ENCODE measurements around the gene TMEM131L.

Gene TMEM131L

DNA sequence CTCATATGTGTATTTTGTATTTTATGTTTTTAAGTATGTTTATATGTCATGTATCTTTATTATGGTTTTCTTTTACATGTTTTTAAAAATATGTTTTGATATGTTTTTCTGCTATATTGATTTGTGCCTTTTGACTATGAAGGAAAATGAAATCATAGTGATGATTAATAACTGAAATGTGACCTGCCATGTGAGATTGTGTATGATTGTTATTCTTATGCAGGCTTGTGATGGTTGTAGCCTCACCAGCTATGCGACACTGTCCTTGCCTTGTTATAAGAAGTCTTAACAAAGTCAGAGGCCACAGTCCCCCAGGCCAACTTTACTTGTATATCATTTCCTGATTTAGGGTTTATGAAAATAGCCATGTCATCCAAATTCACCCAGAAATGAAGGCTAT, 83.2 kb downstream of the TMEM131L start:
- Histone ChIP-seq H3K27me3 (replicated peaks; ENCODE audit: control insufficient read depth, insufficient read depth, low read length) (no peaks in the 10 kb centered on the region), H3K36me3 (ENCODE audit: control insufficient read depth, insufficient read depth, low read length) (peaks cover 5% of the 10 kb centered on the region), H3K4me3 (replicated peaks; ENCODE audit: low read depth, low read length) (no peak overlapping the region)
- no peak for DNase-seq (ENCODE audit: extremely low read depth, insufficient read length)
- TF ChIP-seq, protein P1, sequence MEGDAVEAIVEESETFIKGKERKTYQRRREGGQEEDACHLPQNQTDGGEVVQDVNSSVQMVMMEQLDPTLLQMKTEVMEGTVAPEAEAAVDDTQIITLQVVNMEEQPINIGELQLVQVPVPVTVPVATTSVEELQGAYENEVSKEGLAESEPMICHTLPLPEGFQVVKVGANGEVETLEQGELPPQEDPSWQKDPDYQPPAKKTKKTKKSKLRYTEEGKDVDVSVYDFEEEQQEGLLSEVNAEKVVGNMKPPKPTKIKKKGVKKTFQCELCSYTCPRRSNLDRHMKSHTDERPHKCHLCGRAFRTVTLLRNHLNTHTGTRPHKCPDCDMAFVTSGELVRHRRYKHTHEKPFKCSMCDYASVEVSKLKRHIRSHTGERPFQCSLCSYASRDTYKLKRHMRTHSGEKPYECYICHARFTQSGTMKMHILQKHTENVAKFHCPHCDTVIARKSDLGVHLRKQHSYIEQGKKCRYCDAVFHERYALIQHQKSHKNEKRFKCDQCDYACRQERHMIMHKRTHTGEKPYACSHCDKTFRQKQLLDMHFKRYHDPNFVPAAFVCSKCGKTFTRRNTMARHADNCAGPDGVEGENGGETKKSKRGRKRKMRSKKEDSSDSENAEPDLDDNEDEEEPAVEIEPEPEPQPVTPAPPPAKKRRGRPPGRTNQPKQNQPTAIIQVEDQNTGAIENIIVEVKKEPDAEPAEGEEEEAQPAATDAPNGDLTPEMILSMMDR (IDR thresholded peaks at IDR 0.05; ENCODE audit: insufficient read depth, low read length, poor library complexity, severe bottlenecking): no peak

DNA sequence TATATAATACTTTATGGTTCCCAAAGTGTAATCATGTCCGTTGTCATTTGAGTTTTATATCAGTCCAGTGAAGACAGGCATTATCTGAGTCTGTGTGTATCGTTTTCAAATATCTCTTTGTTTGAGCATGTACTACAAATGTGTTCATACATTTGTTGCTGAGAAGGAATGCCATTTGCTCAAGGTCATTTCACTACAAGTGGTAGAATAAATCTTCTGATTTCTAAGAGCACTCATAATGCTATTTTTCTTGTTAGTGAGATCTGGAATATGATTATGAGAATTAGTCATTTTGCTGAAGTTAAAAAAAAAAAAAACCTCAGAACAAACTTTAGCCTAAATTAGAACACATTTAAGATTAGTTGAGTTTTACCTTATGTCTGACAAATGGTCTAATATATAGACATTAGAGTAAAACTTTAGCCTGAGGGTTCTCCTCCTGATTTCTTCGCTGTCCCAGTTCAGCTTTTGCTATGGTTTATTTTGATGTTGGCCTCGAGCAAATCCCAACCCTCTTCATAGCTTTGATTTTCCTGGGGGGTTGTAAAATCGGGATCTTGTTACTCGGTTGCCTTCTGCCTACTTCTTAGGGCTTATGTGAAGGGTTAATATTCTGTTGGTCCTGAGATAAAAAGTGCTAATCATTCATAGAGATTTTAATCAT, 87.1 kb downstream of the TMEM131L start:
- Histone ChIP-seq H3K36me3 (ENCODE audit: control insufficient read depth, insufficient read depth, low read length) (peaks cover 13% of the 10 kb centered on the region), H3K4me3 (replicated peaks; ENCODE audit: low read depth, low read length) (no peak overlapping the region)

DNA sequence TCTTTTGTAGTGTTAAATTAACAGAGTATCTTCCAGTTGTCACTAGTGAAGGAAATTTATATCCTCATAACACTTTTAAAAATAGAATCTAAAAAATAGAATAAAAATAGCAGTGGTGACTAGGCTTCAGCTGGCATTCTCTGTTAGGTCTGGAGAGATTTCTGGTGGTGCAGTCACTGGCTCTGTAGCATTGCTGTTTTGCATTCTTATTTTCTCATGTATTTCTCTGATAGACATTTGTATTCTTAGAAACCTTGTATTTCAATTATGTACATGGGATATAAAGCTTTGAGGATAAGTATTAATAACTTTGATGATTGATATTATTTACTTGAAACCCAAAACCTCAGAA, 87.6 kb downstream of the TMEM131L start:
- no peak for DNase-seq (ENCODE audit: extremely low read depth, insufficient read length)
- H3K4me3 ChIP-seq (replicated peaks; ENCODE audit: low read depth, low read length): no peak overlapping the region
- TF ChIP-seq, protein P1 (IDR thresholded peaks at IDR 0.05; ENCODE audit: insufficient read depth, low read length, poor library complexity, severe bottlenecking): no peak
- no peaks in the 10 kb centered on the region for H3K27me3 ChIP-seq (replicated peaks; ENCODE audit: control insufficient read depth, insufficient read depth, low read length)
- peaks cover 13% of the 10 kb centered on the region for H3K36me3 ChIP-seq (ENCODE audit: control insufficient read depth, insufficient read depth, low read length)

More for the DNA sequence above, 87.1 kb downstream of the TMEM131L start:
- no peak for DNase-seq (ENCODE audit: extremely low read depth, insufficient read length)
- TF ChIP-seq, protein P1 (IDR thresholded peaks at IDR 0.05; ENCODE audit: insufficient read depth, low read length, poor library complexity, severe bottlenecking): no peak
- H3K27me3 ChIP-seq (replicated peaks; ENCODE audit: control insufficient read depth, insufficient read depth, low read length): no peaks in the 10 kb centered on the region

DNA sequence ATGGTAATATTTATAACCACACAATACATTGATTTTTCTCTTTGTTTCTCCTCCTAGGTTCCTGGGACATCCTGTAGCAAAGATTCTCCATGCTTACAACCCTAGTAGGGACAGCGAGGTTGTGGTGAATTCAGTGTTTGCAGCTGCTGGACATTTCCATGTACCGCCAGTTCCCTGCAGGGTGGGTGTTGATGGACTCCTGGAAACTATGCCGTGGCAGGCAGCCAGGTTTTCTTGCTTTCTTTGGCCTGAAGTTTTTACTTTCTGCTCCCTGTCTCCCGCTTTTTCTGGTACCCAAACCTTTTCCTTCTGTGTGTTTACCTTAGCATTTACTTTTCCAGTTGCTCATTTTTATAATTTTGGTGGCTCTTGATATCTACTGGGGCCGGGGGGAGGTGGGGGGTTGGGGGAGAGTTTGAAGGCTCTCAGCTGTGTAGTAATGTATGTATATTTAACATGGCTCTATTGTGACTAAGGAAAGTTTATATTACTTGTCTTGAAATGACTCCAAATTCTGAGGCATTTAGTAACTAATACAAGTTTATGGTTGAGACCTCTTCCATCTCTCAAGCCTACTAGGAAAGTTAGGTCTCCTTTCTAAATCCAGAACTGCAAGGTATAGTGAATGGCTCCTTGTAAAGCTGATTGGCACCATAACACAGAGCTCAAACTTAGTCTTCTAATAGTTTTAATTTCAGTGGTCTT, 89.7 kb downstream of the TMEM131L start:
- TF ChIP-seq, protein P1 (IDR thresholded peaks at IDR 0.05; ENCODE audit: insufficient read depth, low read length, poor library complexity, severe bottlenecking): no peak
- H3K27me3 ChIP-seq (replicated peaks; ENCODE audit: control insufficient read depth, insufficient read depth, low read length): no peaks in the 10 kb centered on the region
- no peak overlapping the region for H3K4me3 ChIP-seq (replicated peaks; ENCODE audit: low read depth, low read length)
- DNase-seq (ENCODE audit: extremely low read depth, insufficient read length): no peak
- H3K36me3 ChIP-seq (ENCODE audit: control insufficient read depth, insufficient read depth, low read length): peaks cover 20% of the 10 kb centered on the region

DNA sequence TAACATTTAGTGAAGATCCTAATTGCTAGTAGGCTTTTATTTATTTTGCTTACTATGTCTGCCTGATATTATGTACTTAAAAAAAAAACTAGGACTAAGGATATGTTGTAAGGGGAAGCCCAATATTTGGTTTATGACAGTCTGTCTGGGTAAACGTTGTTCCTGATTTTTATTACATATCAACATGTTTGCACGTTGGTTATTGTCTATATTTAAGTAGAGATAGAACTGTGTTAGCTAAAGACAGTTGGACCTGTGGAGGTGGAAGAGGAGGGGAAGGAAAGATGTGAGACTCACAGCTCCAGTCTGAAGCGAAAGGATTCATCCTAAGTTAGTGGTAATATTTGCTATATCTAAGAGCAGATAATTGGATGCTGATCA, 90.3 kb downstream of the TMEM131L start:
- Histone ChIP-seq H3K27me3 (replicated peaks; ENCODE audit: control insufficient read depth, insufficient read depth, low read length) (no peaks in the 10 kb centered on the region), H3K36me3 (ENCODE audit: control insufficient read depth, insufficient read depth, low read length) (peaks cover 21% of the 10 kb centered on the region), H3K4me3 (replicated peaks; ENCODE audit: low read depth, low read length) (no peak overlapping the region)
- TF ChIP-seq, protein P1 (IDR thresholded peaks at IDR 0.05; ENCODE audit: insufficient read depth, low read length, poor library complexity, severe bottlenecking): no peak
- DNase-seq (ENCODE audit: extremely low read depth, insufficient read length): no peak
